Stimulated activated CD4-positive, alpha-beta T cell treated with anti-CD3 and anti-CD28 coated beads, Interleukin-2, amount 100 ng/mL, for 24 hours (primary cell): ENCODE data around the gene OLIG1.

ENCODE experiments used
- DNase-seq, 2 donors: peaks; one replicate each; pipeline ENCODE4 v3.0.0-alpha.2; 2020

OLIG1 gene

GRCh38 chr21:33063907-33064622 is 5.9 kb upstream of the OLIG1 start:
- DNase-seq, result no peak

GRCh38 chr21:33064623-33065390 is 5.1 kb upstream of the OLIG1 start:
- DNase-seq, result no peak

- DNase-seq, result no peak
Observed at GRCh38 chr21:33067043-33067442, 2.9 kb upstream of the OLIG1 start.

GRCh38 chr21:33067457-33067856 is 2.5 kb upstream of the OLIG1 start:
- no peak for DNase-seq

GRCh38 chr21:33069243-33069642 is 698 bp upstream of the OLIG1 start:
- DNase-seq, result no peak

GRCh38 chr21:33069645-33069993 is 322 bp upstream of the OLIG1 start:
- DNase-seq, result no peak

GRCh38 chr21:33070744-33070997 is 730 bp downstream of the OLIG1 start:
- DNase-seq, result no peak

- DNase-seq, result peak; percentile 20 to 39
Observed at GRCh38 chr21:33070998-33071769, 1.2 kb downstream of the OLIG1 start.

GRCh38 chr21:33071770-33072306 is 1.9 kb downstream of the OLIG1 start:
- DNase-seq, result no peak

- DNase-seq, result no peak
Observed at GRCh38 chr21:33073636-33074035, 3.7 kb downstream of the OLIG1 start.

GRCh38 chr21:33075128-33075527 is 5.2 kb downstream of the OLIG1 start:
- DNase-seq, result no peak

- DNase-seq, result no peak
Observed at GRCh38 chr21:33075596-33076195, 5.8 kb downstream of the OLIG1 start.

GRCh38 chr21:33076600-33077329 is 6.8 kb downstream of the OLIG1 start:
- DNase-seq, result no peak

- peak in 1 of 2 donors; percentile 22 for DNase-seq
Observed at GRCh38 chr21:33078907-33079582, 9.1 kb downstream of the OLIG1 start.

GRCh38 chr21:33080376-33080775 is 10.4 kb downstream of the OLIG1 start:
- DNase-seq, result no peak

- no peak for DNase-seq
Observed at GRCh38 chr21:33080776-33081175, 10.8 kb downstream of the OLIG1 start.

GRCh38 chr21:33088384-33088783 is 18.4 kb downstream of the OLIG1 start:
- DNase-seq, result no peak

- no peak for DNase-seq
Observed at GRCh38 chr21:33089395-33090119, 19.6 kb downstream of the OLIG1 start.

- DNase-seq, result no peak
Observed at GRCh38 chr21:33096426-33096825, 26.5 kb downstream of the OLIG1 start.

GRCh38 chr21:33099131-33099530 is 29.2 kb downstream of the OLIG1 start:
- no peak for DNase-seq

GRCh38 chr21:33101300-33101911 is 31.5 kb downstream of the OLIG1 start:
- no peak for DNase-seq
